GM10266 (cell line): Measurements from ENCODE around the gene CLCN6.

Source experiments
- DNase-seq: peaks from one replicate; pipeline ENCODE4 v3.0.0; 2012; ENCODE audit errors: extremely low spot score
- CTCF ChIP-seq: IDR thresholded peaks from 2 replicates; pipeline ENCODE4 v1.5.1; 2012; ENCODE audit warnings: mild to moderate bottlenecking, low read depth; ENCODE audit not compliant: control insufficient read depth, insufficient read depth; ENCODE audit errors: missing control alignments

Gene CLCN6

GRCh38 chr1:11851180-11851579 lies 45.2 kb downstream of the CLCN6 start:
- no peak for TF ChIP-seq CTCF
- no peak for DNase-seq

- DNase-seq = no peak
- TF ChIP-seq CTCF = no peak
These were observed 48.5 kb downstream of the CLCN6 start for GRCh38 chr1:11854519-11854918.

DNA sequence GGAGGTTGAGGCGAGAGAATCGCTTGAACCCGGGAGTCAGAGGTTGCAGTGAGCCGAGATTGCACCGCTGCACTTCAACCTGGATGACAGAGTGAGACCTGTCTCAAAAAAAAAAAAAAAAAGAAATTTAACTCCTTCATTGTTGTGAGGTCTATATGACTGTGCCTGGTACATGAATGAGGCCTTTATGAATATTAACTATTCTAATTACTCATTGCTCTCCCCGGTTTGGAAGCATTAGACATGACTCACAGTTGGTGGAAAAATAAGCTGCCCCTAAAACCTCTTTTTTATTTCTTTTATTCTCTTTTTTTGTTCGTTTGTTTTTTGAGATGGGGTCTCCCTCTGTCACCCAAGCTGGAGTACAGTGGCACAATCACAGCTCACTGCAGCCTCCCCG lies 49.4 kb downstream of the CLCN6 start:
- DNase-seq = no peak
- no peak for TF ChIP-seq CTCF

GRCh38 chr1:11856698-11857097 lies 50.7 kb downstream of the CLCN6 start:
- no peak for DNase-seq
- no peak for TF ChIP-seq CTCF

DNA sequence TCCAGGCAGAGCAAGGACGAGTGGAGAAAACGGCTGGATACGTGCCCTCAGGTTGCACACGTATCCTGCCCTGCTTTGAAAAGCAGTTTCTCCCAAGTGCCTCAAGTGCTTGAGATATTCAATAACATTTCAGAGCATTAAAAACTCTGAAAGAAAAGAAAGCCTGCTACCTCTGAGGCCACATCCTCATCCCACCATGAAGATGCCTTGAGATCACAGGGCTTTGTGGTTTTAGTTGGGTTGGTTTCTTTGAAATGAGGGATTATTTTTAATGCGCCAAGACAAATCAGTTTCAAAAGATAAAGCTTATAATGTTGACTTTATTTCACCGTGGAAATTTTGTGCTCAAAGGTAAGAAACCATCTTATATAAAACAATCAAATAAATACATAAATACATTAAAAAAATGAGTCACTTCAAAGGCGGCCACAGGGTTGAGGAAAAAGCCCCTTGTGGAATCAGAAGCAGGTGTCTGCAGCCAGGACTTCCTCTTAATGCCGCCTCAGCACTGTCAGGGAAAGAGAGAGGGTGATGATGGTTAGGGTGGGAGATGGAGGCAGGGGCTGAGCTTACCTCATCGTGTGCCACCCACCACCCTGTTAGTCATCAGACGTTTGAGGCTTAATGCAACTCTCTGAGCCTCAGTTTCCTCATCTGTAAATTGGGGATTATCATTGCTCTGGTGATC lies 51.3 kb downstream of the CLCN6 start:
- no peak for DNase-seq
- TF ChIP-seq CTCF = no peak

DNA sequence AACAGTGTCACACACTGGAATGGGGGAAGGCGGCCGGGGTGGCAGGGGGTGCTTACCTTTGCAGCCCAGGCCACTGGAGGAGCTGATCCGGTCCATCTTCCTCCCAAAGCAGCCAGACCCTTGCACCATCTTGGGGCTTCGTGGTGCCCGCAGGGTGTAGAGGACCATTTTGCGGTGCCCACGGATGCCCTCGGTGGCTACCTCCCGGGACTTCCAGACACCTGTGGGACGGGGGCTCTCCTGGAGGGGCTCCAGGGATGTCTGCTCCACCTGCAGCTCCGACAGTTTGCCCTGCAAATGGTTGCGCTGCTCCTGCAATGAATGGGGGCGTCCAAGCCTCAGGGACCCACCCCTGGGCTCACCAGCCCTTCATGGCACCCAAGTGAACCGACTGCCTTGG lies 52.2 kb downstream of the CLCN6 start:
- DNase-seq = no peak
- no peak for TF ChIP-seq CTCF

- no peak for DNase-seq
- no peak for TF ChIP-seq CTCF
These were observed 52.6 kb downstream of the CLCN6 start, which contains the start of gene NPPB for GRCh38 chr1:11858613-11858967. Gene NPPB (minus strand): TSS chr1:11858945. CDS start chr1:11858833, 112 bp downstream.
